ENCODE data around the gene RIC8A.
A peak's percentile ranks its signal among the peaks of the same experiment; 100 is the strongest.
"Not testable (repeated sequence)": the region's sequence is repeated elsewhere in the genome, so short reads cannot be mapped to it uniquely, and the experiment has no call there.

RIC8A gene

GRCh38 chr11:207208-207862, at the start of gene RIC8A, which contains the start of gene BET1L:
Gene RIC8A, plus strand, starts transcription at chr11:207708. Its CDS starts 1,147 bp downstream, at chr11:208855.
Gene BET1L, minus strand, starts transcription at chr11:207399. Its CDS starts 78 bp downstream, at chr11:207321.
- Mint-ChIP-seq H3K36me3 (ENCODE audit: low read depth) (peaks cover 95% of the 10 kb centered on the region), H3K4me1 (ENCODE audit: low read depth) (peaks cover 72% of the 10 kb centered on the region), H3K9me3 (no peaks in the 10 kb centered on the region), H3K4me3 (peak within 1 kb of the TSS; percentile 87), H3K27me3 (no peaks in the 10 kb centered on the region), H3K27ac (peak within 1 kb of the TSS; percentile 99)
- intact Hi-C loops (cut with micrococcal nuclease): loop anchor here (2.0 to 10.0 kb wide), 3 partner anchors 61 to 297 kb away; partner anchors contain the start of gene RNH1

- H3K27ac Mint-ChIP-seq: not testable (repeated sequence)
These were observed 27.3 kb upstream of the RIC8A start for GRCh38 chr11:180242-180641.

GRCh38 chr11:189200-189783, 18.2 kb upstream of the RIC8A start:
- H3K4me1 Mint-ChIP-seq (ENCODE audit: low read depth); H3K27ac Mint-ChIP-seq; H3K9me3 Mint-ChIP-seq; intact Hi-C loops (cut with micrococcal nuclease); H3K27me3 Mint-ChIP-seq; H3K4me3 Mint-ChIP-seq; H3K36me3 Mint-ChIP-seq (ENCODE audit: low read depth): not testable (repeated sequence)

More at GRCh38 chr11:180242-180641, 27.3 kb upstream of the RIC8A start:
- H3K36me3 Mint-ChIP-seq (ENCODE audit: low read depth); H3K27me3 Mint-ChIP-seq; intact Hi-C loops (cut with micrococcal nuclease); H3K9me3 Mint-ChIP-seq; H3K4me3 Mint-ChIP-seq; H3K4me1 Mint-ChIP-seq (ENCODE audit: low read depth): not testable (repeated sequence)

- H3K4me1 Mint-ChIP-seq (ENCODE audit: low read depth); H3K4me3 Mint-ChIP-seq; H3K9me3 Mint-ChIP-seq; H3K27ac Mint-ChIP-seq; intact Hi-C loops (cut with micrococcal nuclease); H3K36me3 Mint-ChIP-seq (ENCODE audit: low read depth): not testable (repeated sequence)
- H3K27me3 Mint-ChIP-seq: peaks cover 11% of the 10 kb centered on the region
These were observed 17.6 kb upstream of the RIC8A start for GRCh38 chr11:189843-190311.

- H3K9me3 Mint-ChIP-seq; H3K4me3 Mint-ChIP-seq; intact Hi-C loops (cut with micrococcal nuclease); H3K36me3 Mint-ChIP-seq (ENCODE audit: low read depth); H3K4me1 Mint-ChIP-seq (ENCODE audit: low read depth); H3K27ac Mint-ChIP-seq: not testable (repeated sequence)
- H3K27me3 Mint-ChIP-seq: peaks cover 11% of the 10 kb centered on the region
These were observed 17.0 kb upstream of the RIC8A start for GRCh38 chr11:190546-190945.

GRCh38 chr11:191490-192478, 15.7 kb upstream of the RIC8A start:
- H3K4me3 Mint-ChIP-seq; H3K27ac Mint-ChIP-seq; H3K9me3 Mint-ChIP-seq; intact Hi-C loops (cut with micrococcal nuclease); H3K36me3 Mint-ChIP-seq (ENCODE audit: low read depth); H3K4me1 Mint-ChIP-seq (ENCODE audit: low read depth): not testable (repeated sequence)
- peaks cover 14% of the 10 kb centered on the region for H3K27me3 Mint-ChIP-seq

- intact Hi-C loops (cut with micrococcal nuclease); H3K4me1 Mint-ChIP-seq (ENCODE audit: low read depth); H3K4me3 Mint-ChIP-seq; H3K9me3 Mint-ChIP-seq; H3K27ac Mint-ChIP-seq; H3K36me3 Mint-ChIP-seq (ENCODE audit: low read depth): not testable (repeated sequence)
- peaks cover 17% of the 10 kb centered on the region for H3K27me3 Mint-ChIP-seq
These were observed 14.8 kb upstream of the RIC8A start, which contains the start of gene SCGB1C1 for GRCh38 chr11:192674-193128. Gene SCGB1C1, plus strand, starts transcription at chr11:193078. Its CDS starts 22 bp downstream, at chr11:193100.

- H3K4me1 Mint-ChIP-seq (ENCODE audit: low read depth); H3K9me3 Mint-ChIP-seq; H3K27ac Mint-ChIP-seq; H3K36me3 Mint-ChIP-seq (ENCODE audit: low read depth); intact Hi-C loops (cut with micrococcal nuclease); H3K4me3 Mint-ChIP-seq: not testable (repeated sequence)
- peaks cover 22% of the 10 kb centered on the region for H3K27me3 Mint-ChIP-seq
These were observed 14.0 kb upstream of the RIC8A start for GRCh38 chr11:193481-193880.

GRCh38 chr11:196786-197731, 10.4 kb upstream of the RIC8A start:
- H3K4me3 Mint-ChIP-seq: no peak overlapping the region

GRCh38 chr11:197741-198235, 9.7 kb upstream of the RIC8A start:
- Mint-ChIP-seq H3K4me1 (ENCODE audit: low read depth) (peaks cover 17% of the 10 kb centered on the region), H3K36me3 (ENCODE audit: low read depth) (peaks cover 16% of the 10 kb centered on the region), H3K9me3 (no peaks in the 10 kb centered on the region), H3K4me3 (no peak overlapping the region), H3K27me3 (peaks cover 21% of the 10 kb centered on the region), H3K27ac (no peak overlapping the region)
- intact Hi-C loops (cut with micrococcal nuclease): no loop called here

More at GRCh38 chr11:196786-197731, 10.4 kb upstream of the RIC8A start:
- intact Hi-C loops (cut with micrococcal nuclease): no loop called here
- H3K27ac Mint-ChIP-seq: no peak overlapping the region
- no peaks in the 10 kb centered on the region for H3K9me3 Mint-ChIP-seq
- H3K36me3 Mint-ChIP-seq (ENCODE audit: low read depth): peaks cover 15% of the 10 kb centered on the region
- peaks cover 13% of the 10 kb centered on the region for H3K4me1 Mint-ChIP-seq (ENCODE audit: low read depth)
- peaks cover 21% of the 10 kb centered on the region for H3K27me3 Mint-ChIP-seq

- Mint-ChIP-seq H3K4me1 (ENCODE audit: low read depth) (peaks cover 22% of the 10 kb centered on the region), H3K36me3 (ENCODE audit: low read depth) (peaks cover 21% of the 10 kb centered on the region), H3K27ac (no peak overlapping the region), H3K4me3 (no peak overlapping the region), H3K9me3 (no peaks in the 10 kb centered on the region), H3K27me3 (peaks cover 21% of the 10 kb centered on the region)
- intact Hi-C loops (cut with micrococcal nuclease): no loop called here
These were observed 9.2 kb upstream of the RIC8A start for GRCh38 chr11:198236-198806.

GRCh38 chr11:199004-199581, 8.4 kb upstream of the RIC8A start:
- peaks cover 13% of the 10 kb centered on the region for H3K27me3 Mint-ChIP-seq
- no peak overlapping the region for H3K27ac Mint-ChIP-seq
- intact Hi-C loops (cut with micrococcal nuclease): no loop called here
- no peak overlapping the region for H3K4me3 Mint-ChIP-seq
- H3K4me1 Mint-ChIP-seq (ENCODE audit: low read depth): peaks cover 30% of the 10 kb centered on the region
- H3K9me3 Mint-ChIP-seq: no peaks in the 10 kb centered on the region
- peaks cover 29% of the 10 kb centered on the region for H3K36me3 Mint-ChIP-seq (ENCODE audit: low read depth)
